ENCODE measurements around the gene KRTAP2-2. TPM values are rescaled to one million over a fixed set of nuclear protein-coding genes. Genes with fewer than 3 reads are reported as not detected.
A peak's percentile ranks its signal among the peaks of the same experiment; 100 is the strongest.
"Not testable (repeated sequence)": the region's sequence is repeated elsewhere in the genome, so short reads cannot be mapped to it uniquely, and the experiment has no call there.

The KRTAP2-2 gene
- polyA plus RNA-seq, 1 of the 3 experiments (the other 2 are of a cell fraction), result not detected

- whole genome bisulfite sequencing (ENCODE audit: low lambda C conversion rate), result 15% methylated on average over 11 of the region's 14 CpGs
Observed at GRCh38 chr17:41040783-41041571, 14.1 kb downstream of the KRTAP2-2 start, which contains the start of gene KRTAP1-1. Gene KRTAP1-1, minus strand, starts transcription at chr17:41041450. Its CDS starts 53 bp downstream, at chr17:41041397.

GRCh38 chr17:41037853-41038350, 17.1 kb downstream of the KRTAP2-2 start:
- H2AFZ ChIP-seq (ENCODE audit: low read depth), result no peak overlapping the region
- no peak for TF ChIP-seq SMC3 (IDR thresholded peaks at IDR 0.05; ENCODE audit: low read depth, low read length)
- TF ChIP-seq GATA2 (CRISPR knock-in tag; IDR thresholded peaks at IDR 0.05), result no peak
- no peak for TF ChIP-seq CTCF (IDR thresholded peaks at IDR 0.05)
- H3K27ac ChIP-seq (ENCODE audit: low read depth in 2 of 2, low read length in 1 of 2), result no peak overlapping the region
- H3K9ac ChIP-seq, result no peak overlapping the region
- H3K4me2 ChIP-seq, result no peak overlapping the region
- no peaks in the 10 kb centered on the region for H4K20me1 ChIP-seq (ENCODE audit: insufficient read depth)
- H3K4me3 ChIP-seq (ENCODE audit: low read depth in 2 of 2, low read length in 1 of 2), result no peak overlapping the region
- POLR2A ChIA-PET, result no interaction called here
- no peak for DNase-seq
- CTCF ChIA-PET, result interaction anchor here (0.8 kb wide), 1 partner anchor 609 kb away, joined by 4 read pairs; no protein-coding TSS in a partner anchor
- no peaks in the 10 kb centered on the region for H3K36me3 ChIP-seq (replicated peaks in 1 of 2; ENCODE audit: control insufficient read depth in 1 of 2, insufficient read depth in 2 of 2, low read length in 1 of 2)
- H3K27me3 ChIP-seq (ENCODE audit: insufficient read depth), result peaks cover 11% of the 10 kb centered on the region; the same call in 1 of the 2 replicates
- H3K9me3 ChIP-seq, result no peaks in the 10 kb centered on the region
- no peaks in the 10 kb centered on the region for H3F3A ChIP-seq (replicated peaks; ENCODE audit: insufficient read depth)
- H3K9me2 ChIP-seq, result no peaks in the 10 kb centered on the region
- H3K79me2 ChIP-seq (ENCODE audit: insufficient read depth), result no peaks in the 10 kb centered on the region
- WGBS (ENCODE audit: low lambda C conversion rate), result 10% methylated on average over 2 of the region's 2 CpGs
- no peaks in the 10 kb centered on the region for H3K4me1 ChIP-seq (ENCODE audit: control insufficient read depth in 1 of 2, insufficient read depth in 2 of 2, low read depth in 1 of 2, low read length in 1 of 2)

More at GRCh38 chr17:41040783-41041571, 14.1 kb downstream of the KRTAP2-2 start, which contains the start of gene KRTAP1-1:
- H3K9ac ChIP-seq; H2AFZ ChIP-seq (ENCODE audit: low read depth); H3K9me2 ChIP-seq; H3K4me2 ChIP-seq; H4K20me1 ChIP-seq (ENCODE audit: insufficient read depth); H3K4me1 ChIP-seq (ENCODE audit: control insufficient read depth in 1 of 2, insufficient read depth in 2 of 2, low read depth in 1 of 2, low read length in 1 of 2); H3K36me3 ChIP-seq (replicated peaks in 1 of 2; ENCODE audit: control insufficient read depth in 1 of 2, insufficient read depth in 2 of 2, low read length in 1 of 2); H3K79me2 ChIP-seq (ENCODE audit: insufficient read depth); H3F3A ChIP-seq (replicated peaks; ENCODE audit: insufficient read depth); POLR2A ChIA-PET; H3K27me3 ChIP-seq (ENCODE audit: insufficient read depth); H3K4me3 ChIP-seq (ENCODE audit: low read depth in 2 of 2, low read length in 1 of 2); DNase-seq; H3K27ac ChIP-seq (ENCODE audit: low read depth in 2 of 2, low read length in 1 of 2); H3K9me3 ChIP-seq: not testable (repeated sequence)
- TF ChIP-seq CTCF (IDR thresholded peaks at IDR 0.05), result peak; percentile 26; the same call in 1 of the 2 replicates
- CTCF ChIA-PET, result interaction anchor here (0.6 to 1.2 kb wide), 2 partner anchors 52 to 508 kb away, joined by 3 read pairs; no protein-coding TSS in a partner anchor

- DNase-seq; CTCF ChIA-PET; H4K20me1 ChIP-seq (ENCODE audit: insufficient read depth); H3K9me3 ChIP-seq; H3F3A ChIP-seq (replicated peaks; ENCODE audit: insufficient read depth); H3K36me3 ChIP-seq (replicated peaks in 1 of 2; ENCODE audit: control insufficient read depth in 1 of 2, insufficient read depth in 2 of 2, low read length in 1 of 2); H3K4me2 ChIP-seq; H3K9me2 ChIP-seq; H3K4me1 ChIP-seq (ENCODE audit: control insufficient read depth in 1 of 2, insufficient read depth in 2 of 2, low read depth in 1 of 2, low read length in 1 of 2); H3K4me3 ChIP-seq (ENCODE audit: low read depth in 2 of 2, low read length in 1 of 2); H3K9ac ChIP-seq; H3K27ac ChIP-seq (ENCODE audit: low read depth in 2 of 2, low read length in 1 of 2); H3K79me2 ChIP-seq (ENCODE audit: insufficient read depth); H2AFZ ChIP-seq (ENCODE audit: low read depth); POLR2A ChIA-PET: not testable (repeated sequence)
- 31% methylated on average over 5 of the region's 10 CpGs for WGBS (ENCODE audit: low lambda C conversion rate)
- H3K27me3 ChIP-seq (ENCODE audit: insufficient read depth), result peaks cover 22% of the 10 kb centered on the region
Observed at GRCh38 chr17:41034346-41034935, 20.6 kb downstream of the KRTAP2-2 start, which contains the start of gene KRTAP1-3. Gene KRTAP1-3, minus strand, starts transcription at chr17:41034874. Its CDS starts 53 bp downstream, at chr17:41034821.
